Right renal pelvis (tissue), 4 donors: ENCODE measurements around the gene CIITA. TPM values are rescaled to one million over a fixed set of nuclear protein-coding genes. Genes with fewer than 3 reads are reported as not detected.
"Not testable (repeated sequence)": the region's sequence is repeated elsewhere in the genome, so short reads cannot be mapped to it uniquely, and the experiment has no call there.

ENCODE experiments used
- DNase-seq, 4 donors: peaks; one replicate each; pipeline ENCODE4 v3.0.0-alpha.2; 2013; ENCODE audit warnings: low read depth in 4 of 4, low spot score in 3 of 4, missing footprints in 1 of 4
- polyA plus RNA-seq, 4 donors: library from polyadenylated mRNA; unstranded; fragments of 120-200 nt; gene quantifications; one replicate each; pipeline ENCODE4 v1.2.1, GENCODE V29; 2013; ENCODE audit not compliant: insufficient read length in 4 of 4

CIITA gene
- polyA plus RNA-seq, 4 donors: 5.2 to 9.1 (median 6.2) TPM

DNA sequence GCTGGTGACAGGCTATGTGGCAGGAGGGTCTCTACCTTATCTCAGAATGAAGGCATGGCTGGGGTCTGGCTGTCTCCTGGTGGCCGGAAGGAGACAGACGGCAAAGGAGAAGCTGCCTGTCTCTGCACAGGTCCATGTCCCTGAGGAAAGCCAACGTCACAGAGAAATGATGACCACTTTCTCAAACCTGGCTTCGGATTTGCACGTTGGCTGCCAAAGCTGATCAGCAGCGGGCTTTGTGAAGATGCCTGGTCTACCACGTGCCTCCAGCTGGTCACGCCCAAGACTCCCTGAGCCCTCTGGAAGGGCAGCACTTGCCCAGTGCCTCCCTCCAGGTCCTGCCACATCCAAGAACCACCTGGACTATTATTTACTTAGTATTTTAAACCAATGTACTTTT, 56.9 kb downstream of the CIITA start:
- DNase-seq: no peak

GRCh38 chr16:10934325-10935107, 57.5 kb downstream of the CIITA start:
- DNase-seq: no peak

DNA sequence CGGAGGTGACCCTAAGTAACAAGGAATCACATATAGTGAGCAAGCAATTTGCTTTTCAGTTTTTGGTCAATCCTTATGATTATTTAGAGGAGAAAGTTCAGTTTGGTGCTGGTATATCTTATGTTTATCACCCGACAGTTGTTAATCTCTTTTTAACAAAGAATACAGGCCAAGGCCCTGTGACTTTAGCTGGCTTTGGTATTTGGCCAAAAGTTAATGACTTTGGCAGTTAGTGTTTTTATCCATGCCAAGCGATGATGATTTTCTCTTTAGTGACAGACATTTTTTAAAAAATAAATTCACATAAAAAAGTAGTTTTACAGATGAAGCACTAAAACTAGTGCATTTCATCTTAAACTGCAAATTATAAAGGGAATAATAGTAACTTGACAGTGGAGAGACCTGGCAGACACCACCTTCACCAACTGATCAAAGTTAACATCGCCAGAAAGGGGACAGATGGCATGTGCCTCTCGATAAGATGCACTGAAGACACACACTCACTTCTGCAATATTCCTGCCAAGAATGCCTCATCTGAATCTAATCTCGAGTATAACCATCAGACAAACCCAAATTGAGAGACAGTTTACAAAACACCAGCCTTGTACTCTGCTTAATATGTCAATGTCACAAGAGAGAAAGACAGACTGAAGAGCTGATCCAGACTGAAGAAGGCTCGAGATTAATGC, 58.4 kb downstream of the CIITA start:
- DNase-seq: no peak

DNA sequence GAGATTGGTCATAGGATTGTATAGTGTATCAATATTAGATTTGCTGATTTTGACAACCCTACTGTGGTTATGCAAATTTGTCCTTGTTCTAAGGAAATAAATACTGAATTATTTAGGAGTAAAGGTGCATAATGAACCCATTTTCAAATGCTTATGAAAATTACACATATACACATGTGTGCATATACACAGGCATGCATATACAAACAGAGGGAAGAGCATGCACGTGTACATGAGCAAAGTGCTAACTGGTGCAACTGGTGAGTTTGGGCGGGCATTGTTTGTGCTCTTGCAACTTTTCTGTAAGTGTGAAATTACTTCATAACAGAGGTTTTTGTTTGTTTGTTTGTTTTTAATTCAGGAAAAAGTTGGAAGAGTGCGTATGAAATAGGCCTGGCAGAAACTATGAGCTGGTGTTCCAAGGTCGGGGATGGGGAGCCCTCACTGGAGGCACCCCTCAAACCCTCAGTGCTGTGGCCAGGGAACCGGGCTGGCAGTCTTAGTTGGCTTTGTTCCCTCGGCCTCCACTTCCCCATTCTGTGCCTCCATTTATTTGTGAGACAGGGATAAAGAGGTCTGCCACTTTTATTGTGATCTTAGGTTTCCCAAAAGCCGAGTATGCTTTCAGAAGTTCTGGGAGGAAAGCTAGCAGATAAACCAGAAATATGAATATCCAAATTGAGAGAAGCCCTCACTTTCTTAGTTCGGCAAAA, 59.4 kb downstream of the CIITA start:
- DNase-seq: no peak

DNA sequence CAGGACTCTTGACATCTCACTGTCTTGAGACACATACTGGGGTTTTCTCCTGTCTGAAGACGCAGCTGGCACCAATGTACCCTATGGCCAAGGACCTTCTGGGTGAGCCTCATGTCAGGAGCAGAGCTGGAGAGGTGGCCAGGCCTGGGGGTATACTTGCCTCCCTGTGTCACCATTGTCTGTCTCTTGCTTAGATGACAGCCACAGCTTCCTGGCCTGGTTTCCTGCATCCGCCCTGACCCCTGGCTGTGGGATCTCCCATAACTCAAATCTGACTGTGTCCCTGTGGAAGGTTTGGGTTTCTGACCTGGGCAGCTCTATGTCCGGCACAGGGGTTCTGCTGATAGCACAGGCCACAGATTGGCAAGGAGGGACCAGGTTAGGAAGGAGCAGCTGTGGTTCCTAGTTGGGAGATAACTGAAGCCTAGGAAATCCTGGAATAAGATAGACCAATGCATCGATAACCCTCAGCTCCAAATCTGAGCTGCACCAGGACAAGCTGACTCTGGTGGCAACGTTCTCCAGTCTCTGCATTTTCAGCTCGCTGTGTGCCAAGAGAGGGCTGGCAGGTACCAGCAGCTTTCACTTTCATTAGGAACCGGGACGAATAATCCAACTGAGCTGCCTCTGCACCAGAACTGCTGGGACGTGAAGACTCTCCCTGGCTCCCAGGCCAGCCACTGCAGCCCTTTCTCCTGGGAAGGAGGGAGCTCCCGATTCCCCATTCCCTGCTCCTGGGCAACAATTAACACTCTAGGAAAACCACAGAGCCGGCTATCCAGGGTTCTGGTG, 60.3 kb downstream of the CIITA start:
- DNase-seq: no peak

GRCh38 chr16:10938321-10938720, 61.3 kb downstream of the CIITA start:
- no peak for DNase-seq

DNA sequence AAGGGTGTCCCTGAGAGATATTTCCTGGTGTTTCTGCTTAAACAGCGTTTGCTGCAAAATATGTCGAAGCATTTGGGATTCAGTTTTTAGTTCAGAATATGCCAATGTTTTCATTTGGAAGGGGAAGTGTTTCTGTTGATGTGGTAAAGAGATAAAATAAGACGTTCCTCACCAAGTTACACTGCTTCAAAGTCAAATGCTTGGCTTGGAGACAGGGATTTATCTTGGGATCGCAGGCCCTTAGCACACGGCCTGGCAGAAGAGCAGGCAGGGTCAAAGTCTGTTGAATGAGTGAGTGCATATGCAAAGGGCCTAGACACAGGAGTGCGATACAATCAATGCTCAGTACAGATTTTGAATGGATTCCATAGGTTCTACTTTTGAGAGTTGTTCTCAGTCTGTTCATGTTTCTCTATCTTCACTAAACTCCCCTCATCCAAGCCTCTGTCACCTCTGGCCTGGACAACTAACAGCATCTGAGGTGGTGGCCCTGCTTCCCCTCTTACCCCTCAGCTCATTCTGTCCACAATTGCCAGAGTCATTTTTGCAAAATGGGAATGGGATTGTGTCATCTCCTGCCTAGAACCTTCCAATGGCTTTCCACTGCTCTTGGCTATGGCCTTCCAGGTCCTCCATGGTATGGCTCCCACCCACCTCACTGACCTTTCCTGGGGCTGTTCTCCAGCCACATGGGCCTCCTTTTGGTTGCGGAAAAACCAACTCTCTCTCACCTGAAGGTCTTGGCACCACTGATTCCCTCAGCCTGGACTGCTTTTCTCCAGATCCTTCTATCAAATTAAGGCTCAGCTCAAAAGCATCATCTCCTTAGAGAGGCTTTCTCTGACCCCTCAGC, 62.0 kb downstream of the CIITA start:
- DNase-seq: no peak

GRCh38 chr16:10939649-10940234, 62.7 kb downstream of the CIITA start:
- DNase-seq: no peak

- no peak for DNase-seq
Measured at GRCh38 chr16:10940501-10941079, 63.6 kb downstream of the CIITA start.

GRCh38 chr16:10941127-10941933, 64.3 kb downstream of the CIITA start:
- DNase-seq: no peak

DNA sequence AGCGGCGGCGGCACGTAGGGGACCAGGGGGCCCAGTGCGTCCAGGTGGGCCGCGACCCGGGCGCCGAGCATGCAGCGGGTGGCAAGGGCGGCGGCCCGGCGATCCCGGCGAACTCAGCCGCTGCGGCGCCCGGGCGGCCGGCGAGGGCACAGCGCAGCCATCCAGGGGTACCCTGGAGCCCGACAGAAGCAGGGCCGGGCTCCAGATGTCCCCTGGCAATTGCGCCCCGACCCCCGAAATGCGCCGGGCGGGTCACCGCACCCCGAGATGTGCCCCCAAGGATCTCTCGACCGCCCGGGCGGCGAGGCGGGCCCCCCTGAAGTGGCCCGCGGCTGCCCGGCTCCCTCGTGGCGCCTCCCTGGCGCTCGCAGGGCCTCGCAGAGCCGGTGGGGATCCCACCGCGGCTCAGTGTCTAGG, 64.9 kb downstream of the CIITA start:
- not testable (repeated sequence) for DNase-seq

DNA sequence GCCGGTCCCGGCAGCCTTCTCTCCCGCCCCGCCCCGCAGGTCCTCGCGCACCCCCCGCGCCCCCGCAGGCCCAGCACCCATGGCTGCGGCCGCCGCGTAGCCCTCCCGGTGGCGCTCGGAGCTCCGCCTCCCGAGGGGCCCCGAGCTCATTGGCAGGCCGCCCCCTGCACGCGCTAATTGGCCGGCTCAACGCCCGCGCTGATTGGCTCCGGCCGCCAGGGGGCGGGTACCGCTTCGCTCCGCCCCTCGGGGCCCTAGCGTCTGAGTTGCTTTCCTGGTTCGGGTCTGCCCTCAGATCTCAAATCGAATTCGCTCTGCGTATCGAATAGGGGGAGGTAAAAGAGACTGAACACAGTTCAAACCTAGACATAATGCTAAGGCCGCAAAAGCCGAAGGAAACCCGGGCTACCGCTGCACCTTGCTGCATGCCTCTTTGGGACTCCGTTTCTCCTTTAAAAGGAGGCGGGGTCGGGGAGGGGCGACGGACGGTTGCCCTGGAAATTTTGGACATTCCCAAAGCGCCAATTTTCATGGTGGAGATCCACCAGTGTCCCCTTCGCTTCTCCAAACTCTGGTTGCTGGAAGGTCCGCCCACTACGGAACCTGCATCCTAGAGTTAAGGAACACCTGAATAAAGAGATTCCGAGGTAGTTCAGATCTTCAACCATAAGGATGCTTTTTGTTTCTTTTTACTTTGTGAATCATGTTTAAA, 65.5 kb downstream of the CIITA start, which contains the start of gene DEXI:
Gene DEXI (minus strand): TSS at position 117 of the 712 bp plus-strand sequence. CDS start 463 bp downstream, outside the sequence.
- DNase-seq: peak; percentile 83 to 89 (median 86)

GRCh38 chr16:10943064-10943353, 66.0 kb downstream of the CIITA start:
- no peak for DNase-seq

DNA sequence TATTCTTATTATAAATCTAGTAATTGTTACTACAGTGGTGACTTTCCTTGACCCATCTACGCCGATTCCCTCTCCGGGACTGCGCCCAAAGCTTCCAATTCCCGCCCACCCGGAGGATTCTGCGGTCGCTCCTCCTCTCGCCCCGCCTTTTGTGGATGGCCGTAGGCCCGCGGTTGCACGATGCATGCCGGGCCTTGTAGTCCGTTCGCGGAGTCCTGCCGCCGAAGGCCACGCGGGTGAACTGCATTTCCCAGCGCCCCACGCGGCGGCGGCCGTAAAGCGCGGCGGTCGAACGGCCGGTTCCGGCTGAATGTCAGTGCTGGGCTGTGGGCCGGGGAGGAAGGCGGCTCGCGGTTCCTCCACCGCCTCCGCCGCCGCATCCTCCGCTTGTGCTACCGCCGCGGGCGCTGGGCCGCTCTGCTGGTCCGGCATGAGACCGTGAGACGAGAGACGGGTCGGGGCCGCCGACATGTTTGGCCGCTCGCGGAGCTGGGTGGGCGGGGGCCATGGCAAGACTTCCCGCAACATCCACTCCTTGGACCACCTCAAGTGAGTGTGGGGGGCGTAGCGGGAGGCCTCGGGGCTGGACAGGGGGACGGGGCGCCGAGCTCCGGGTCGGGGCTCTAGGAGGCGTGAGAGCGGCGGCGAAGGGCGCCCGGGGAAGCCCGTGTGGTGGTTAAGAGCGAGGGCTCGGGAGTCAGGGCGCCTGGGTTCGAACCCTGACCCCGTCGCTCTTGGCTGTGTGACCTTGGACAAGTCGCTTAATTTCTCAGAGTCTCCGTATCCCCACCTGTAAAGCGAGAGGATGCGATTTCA, 67.5 kb downstream of the CIITA start, which contains the start of gene CLEC16A:
Gene CLEC16A (plus strand): TSS at position 316 of the 816 bp plus-strand sequence. CDS start 154 bp downstream, at position 470.
- peak; percentile 88 to 91 (median 90) for DNase-seq

- DNase-seq: no peak
Measured at GRCh38 chr16:10945065-10945787, 68.2 kb downstream of the CIITA start.

DNA sequence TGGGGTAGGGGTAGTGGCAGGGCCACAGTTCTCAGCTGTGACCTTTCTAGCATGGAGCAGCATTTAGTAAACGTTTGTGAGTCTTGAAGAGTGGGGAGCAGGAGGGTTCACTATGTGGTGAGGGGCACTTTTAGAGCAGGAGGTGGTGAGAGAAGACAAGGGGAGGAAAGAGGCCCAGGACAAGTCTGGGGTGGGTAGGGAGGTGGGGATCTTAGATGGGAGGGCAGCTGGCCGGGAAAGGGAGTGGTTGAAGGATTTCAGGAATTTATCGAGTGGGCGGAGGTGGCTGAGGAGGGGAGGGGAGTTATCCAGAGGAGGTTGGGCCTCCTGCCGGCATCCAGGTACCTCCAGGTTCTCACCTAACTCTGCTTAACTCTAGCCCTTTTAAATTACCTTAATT, 69.3 kb downstream of the CIITA start:
- DNase-seq: no peak
